ENCODE data around the gene MSI2. TPM values are rescaled to one million over a fixed set of nuclear protein-coding genes. Genes with fewer than 3 reads are reported as not detected.

Gene MSI2
- total and polyA plus RNA-seq, 7 donors, result 37.6 to 133 (median 87.1) TPM

- TF ChIP-seq CTCF (IDR thresholded peaks at IDR 0.05), result no peak
- H3K36me3 ChIP-seq (ENCODE audit: insufficient read depth in 1 of 2, low read depth in 1 of 2), result no peaks in the 10 kb centered on the region
- H3K9me3 ChIP-seq, result no peaks in the 10 kb centered on the region
- DNase-seq (no peak), ATAC-seq (no peak)
- intact Hi-C loops (cut with DNase I), result no loop called here
- 75 to 77% (median 76%) methylated on average over 21 of the region's 21 CpGs for WGBS, 3 donors
- H3K4me3 ChIP-seq, result no peak overlapping the region
- H3K4me1 ChIP-seq, result peaks cover 8% of the 10 kb centered on the region
- H3K27me3 ChIP-seq (ENCODE audit: insufficient read depth in 3 of 3, low read length in 2 of 3), result no peaks in the 10 kb centered on the region
- H3K27ac ChIP-seq, result no peak overlapping the region
Measured at GRCh38 chr17:57505841-57506773, 249.8 kb downstream of the MSI2 start.

GRCh38 chr17:57506774-57507127 lies 250.4 kb downstream of the MSI2 start:
- no peak overlapping the region for H3K27ac ChIP-seq
- intact Hi-C loops (cut with DNase I), result no loop called here
- WGBS, 3 donors, result 72 to 75% (median 72%) methylated on average over 1 of the region's 1 CpG

GRCh38 chr17:57507828-57508227 lies 251.5 kb downstream of the MSI2 start:
- WGBS, 3 donors, result 75 to 80% (median 79%) methylated on average over 8 of the region's 8 CpGs
- intact Hi-C loops (cut with DNase I), result no loop called here

More at GRCh38 chr17:57506774-57507127, 250.4 kb downstream of the MSI2 start:
- DNase-seq (no peak), ATAC-seq (no peak)
- Histone ChIP-seq H3K27me3 (ENCODE audit: insufficient read depth in 3 of 3, low read length in 2 of 3) (no peaks in the 10 kb centered on the region), H3K4me1 (peaks cover 13% of the 10 kb centered on the region), H3K4me3 (no peak overlapping the region), H3K9me3 (no peaks in the 10 kb centered on the region), H3K36me3 (ENCODE audit: insufficient read depth in 1 of 2, low read depth in 1 of 2) (no peaks in the 10 kb centered on the region)
- TF ChIP-seq CTCF (IDR thresholded peaks at IDR 0.05), result no peak

GRCh38 chr17:57508671-57509070 lies 252.3 kb downstream of the MSI2 start:
- no peak for TF ChIP-seq CTCF (IDR thresholded peaks at IDR 0.05)
- Histone ChIP-seq H3K4me1 (peaks cover 8% of the 10 kb centered on the region), H3K27ac (no peak overlapping the region), H3K27me3 (ENCODE audit: insufficient read depth in 3 of 3, low read length in 2 of 3) (no peaks in the 10 kb centered on the region), H3K36me3 (ENCODE audit: insufficient read depth in 1 of 2, low read depth in 1 of 2) (no peaks in the 10 kb centered on the region), H3K4me3 (no peak overlapping the region), H3K9me3 (no peaks in the 10 kb centered on the region)
- 86 to 91% (median 90%) methylated on average over 10 of the region's 10 CpGs for WGBS, 3 donors
- intact Hi-C loops (cut with DNase I), result no loop called here
- DNase-seq, result no peak
- ATAC-seq, result no peak

More at GRCh38 chr17:57507828-57508227, 251.5 kb downstream of the MSI2 start:
- peaks cover 9% of the 10 kb centered on the region for H3K4me1 ChIP-seq
- no peak for TF ChIP-seq CTCF (IDR thresholded peaks at IDR 0.05)
- H3K27ac ChIP-seq, result no peak overlapping the region
- DNase-seq (no peak), ATAC-seq (no peak)
- H3K4me3 ChIP-seq, result no peak overlapping the region
- no peaks in the 10 kb centered on the region for H3K36me3 ChIP-seq (ENCODE audit: insufficient read depth in 1 of 2, low read depth in 1 of 2)
- no peaks in the 10 kb centered on the region for H3K9me3 ChIP-seq
- no peaks in the 10 kb centered on the region for H3K27me3 ChIP-seq (ENCODE audit: insufficient read depth in 3 of 3, low read length in 2 of 3)

All from psoas muscle (tissue), 8 donors.